ENCODE measurements around the gene TDRKH. TPM values are rescaled to one million over a fixed set of nuclear protein-coding genes. Genes with fewer than 3 reads are reported as not detected.
A peak's percentile ranks its signal among the peaks of the same experiment; 100 is the strongest.

The TDRKH gene
- total and polyA plus RNA-seq, 2 of the 13 experiments (the other 11 are each of a cell fraction or from before 2014, with no cell fraction given) = 3.9 to 5.4 TPM

- TF ChIP-seq ZNF124 (CRISPR knock-in tag; IDR thresholded peaks at IDR 0.05) (no peak), KMT2B (CRISPR knock-in tag; IDR thresholded peaks at IDR 0.05) (no peak), ZNF414 (CRISPR knock-in tag; IDR thresholded peaks at IDR 0.05) (0 out of 2 replicates have a peak, but pooled peaks have one; percentile 44), REST (IDR thresholded peaks at IDR 0.05; ENCODE audit: borderline replicate concordance in 1 of 2, low read depth in 1 of 2, low read length in 2 of 2) (0 out of 4 replicates have a peak, but pooled peaks of 1 of the 2 experiments have one; percentile 31), ZBTB8A (CRISPR knock-in tag; IDR thresholded peaks at IDR 0.05; ENCODE audit: borderline replicate concordance, low read depth) (no peak), LCORL (IDR thresholded peaks at IDR 0.05) (no peak), LCORL (CRISPR knock-in tag; IDR thresholded peaks at IDR 0.05) (peak; percentile 73; the same call in 1 of the 2 replicates), FOXP4 (CRISPR knock-in tag; IDR thresholded peaks at IDR 0.05) (no peak), ZNF317 (CRISPR knock-in tag; IDR thresholded peaks at IDR 0.05) (no peak), XBP1 (CRISPR knock-in tag; IDR thresholded peaks at IDR 0.05) (no peak), STAG1 (CRISPR knock-in tag; IDR thresholded peaks at IDR 0.05) (no peak), YEATS2 (CRISPR knock-in tag; IDR thresholded peaks at IDR 0.05; ENCODE audit: borderline replicate concordance) (no peak), ARID5B (CRISPR knock-in tag; IDR thresholded peaks at IDR 0.05) (peak; percentile 56), MTF1 (CRISPR knock-in tag; IDR thresholded peaks at IDR 0.05) (no peak), RAD21 (CRISPR knock-in tag; IDR thresholded peaks at IDR 0.05) (no peak), CHD2 (IDR thresholded peaks at IDR 0.05; ENCODE audit: low read depth, low read length) (no peak)
Measured at GRCh38 chr1:151834239-151834638, 43.9 kb upstream of the TDRKH start (continued).
